ENCODE measurements around the gene APMAP. TPM values are rescaled to one million over a fixed set of nuclear protein-coding genes. Genes with fewer than 3 reads are reported as not detected.
A peak's percentile ranks its signal among the peaks of the same experiment; 100 is the strongest.
"Not testable (repeated sequence)": the region's sequence is repeated elsewhere in the genome, so short reads cannot be mapped to it uniquely, and the experiment has no call there.

The APMAP gene
- total and polyA plus RNA-seq, 2 of the 13 experiments (the other 11 are each of a cell fraction or from before 2014, with no cell fraction given): 168 to 214 TPM

DNA sequence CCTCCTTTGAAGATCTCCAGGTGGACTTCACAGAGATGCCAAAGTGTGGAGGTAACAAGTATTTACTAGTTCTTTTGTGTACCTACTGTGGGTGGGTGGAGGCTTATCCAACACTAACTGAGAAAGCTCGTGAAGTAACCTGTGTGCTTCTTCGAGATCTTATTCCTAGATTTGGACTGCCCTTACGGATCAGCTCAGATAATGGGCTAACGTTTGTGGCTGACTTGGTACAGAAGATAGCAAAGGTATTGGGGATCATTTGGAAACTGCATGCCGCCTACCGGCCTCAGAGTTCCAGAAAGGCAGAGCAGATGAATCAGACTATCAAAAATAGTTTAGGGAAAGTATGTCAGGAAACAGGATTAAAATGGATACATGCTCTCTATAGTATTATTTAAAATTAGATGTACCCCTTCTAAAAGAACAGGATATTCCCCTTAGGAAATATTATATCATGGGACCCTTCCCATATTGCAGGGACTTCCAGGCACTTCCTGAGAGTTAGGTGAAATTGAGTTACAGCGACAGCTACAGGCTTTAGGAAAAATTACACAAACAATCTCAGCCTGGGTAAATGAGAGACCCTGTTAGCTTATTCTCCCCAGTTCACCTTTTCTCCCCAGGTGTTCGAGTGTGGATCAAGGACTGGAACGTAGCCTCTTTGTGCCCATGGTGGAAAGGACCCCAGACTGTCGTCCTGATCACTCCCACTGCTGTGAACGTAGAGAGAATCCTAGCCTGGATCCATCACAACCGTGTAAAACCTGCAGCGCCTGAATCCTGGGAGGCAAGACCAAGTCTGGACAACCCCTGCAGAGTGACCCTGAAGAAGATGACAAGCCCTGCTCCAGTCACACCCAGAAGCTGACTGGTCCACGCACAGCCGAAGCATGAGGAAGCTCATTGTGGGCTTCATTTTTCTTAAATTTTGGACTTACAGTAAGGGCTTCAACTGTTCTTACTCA lies 61.5 kb downstream of the APMAP start:
- H3K36me3 ChIP-seq (replicated peaks in 1 of 2; ENCODE audit: control insufficient read depth in 1 of 2, insufficient read depth in 2 of 2, low read length in 2 of 2); in situ Hi-C loops (cut with HindIII; ENCODE audit: extremely low pct_ligation_motif_present, low pct_unique_long_range_greater_than_20kb); DNase-seq (ENCODE audit: low spot score); H2AFZ ChIP-seq (ENCODE audit: low read length); FAIRE-seq; H3K9ac ChIP-seq (ENCODE audit: insufficient read depth, low read depth, low read length); POLR2A ChIA-PET; H3K79me2 ChIP-seq (ENCODE audit: insufficient read depth, low read length); CTCF ChIA-PET (ENCODE audit: low intra/inter-chr PET ratio, low total read pairs); ATAC-seq; H3K4me3 ChIP-seq (replicated peaks in 1 of 3; ENCODE audit: insufficient read depth in 1 of 3, low read depth in 2 of 3, low read length in 3 of 3); H3K4me1 ChIP-seq (ENCODE audit: insufficient read depth, low read length); H3K9me3 ChIP-seq (ENCODE audit: low read length); H4K20me1 ChIP-seq (ENCODE audit: insufficient read depth, low read length); H3K27ac ChIP-seq (ENCODE audit: extremely low read length, insufficient read depth, low read length); intact Hi-C loops (cut with micrococcal nuclease; ENCODE audit: unreplicated experiment); H3K4me2 ChIP-seq (ENCODE audit: low read depth, low read length); BruUV-seq (replicated peaks): not testable (repeated sequence)
- H3K27me3 ChIP-seq (ENCODE audit: control insufficient read depth in 1 of 2, insufficient read depth in 2 of 2, low read length in 2 of 2): peaks cover 2 to 14% of the 10 kb centered on the region in 2 experiments; a peak in 3 of 5 replicates
- TF ChIP-seq, protein P1, sequence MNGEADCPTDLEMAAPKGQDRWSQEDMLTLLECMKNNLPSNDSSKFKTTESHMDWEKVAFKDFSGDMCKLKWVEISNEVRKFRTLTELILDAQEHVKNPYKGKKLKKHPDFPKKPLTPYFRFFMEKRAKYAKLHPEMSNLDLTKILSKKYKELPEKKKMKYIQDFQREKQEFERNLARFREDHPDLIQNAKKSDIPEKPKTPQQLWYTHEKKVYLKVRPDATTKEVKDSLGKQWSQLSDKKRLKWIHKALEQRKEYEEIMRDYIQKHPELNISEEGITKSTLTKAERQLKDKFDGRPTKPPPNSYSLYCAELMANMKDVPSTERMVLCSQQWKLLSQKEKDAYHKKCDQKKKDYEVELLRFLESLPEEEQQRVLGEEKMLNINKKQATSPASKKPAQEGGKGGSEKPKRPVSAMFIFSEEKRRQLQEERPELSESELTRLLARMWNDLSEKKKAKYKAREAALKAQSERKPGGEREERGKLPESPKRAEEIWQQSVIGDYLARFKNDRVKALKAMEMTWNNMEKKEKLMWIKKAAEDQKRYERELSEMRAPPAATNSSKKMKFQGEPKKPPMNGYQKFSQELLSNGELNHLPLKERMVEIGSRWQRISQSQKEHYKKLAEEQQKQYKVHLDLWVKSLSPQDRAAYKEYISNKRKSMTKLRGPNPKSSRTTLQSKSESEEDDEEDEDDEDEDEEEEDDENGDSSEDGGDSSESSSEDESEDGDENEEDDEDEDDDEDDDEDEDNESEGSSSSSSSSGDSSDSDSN (CRISPR knock-in tag; IDR thresholded peaks at IDR 0.05): 0 out of 2 replicates have a peak, but pooled peaks have one; percentile 1
- TF ChIP-seq CTCF (CRISPR knock-in tag; IDR thresholded peaks at IDR 0.05) (peak; percentile 62), STAG1 (CRISPR knock-in tag; IDR thresholded peaks at IDR 0.05) (peak; percentile 28; the same call in 1 of the 2 replicates)
- 38% methylated on average over 15 of the region's 15 CpGs for WGBS (ENCODE audit: low lambda C conversion rate)

Data from HepG2 (cell line).